HG02970 (cell line): ENCODE data around the gene PITRM1.

Experiments used
- ATAC-seq: cut with Tn5 transposase; IDR thresholded peaks from one replicate; pipeline ENCODE4 v1.9.1; 2021; ENCODE audit warnings: mild to moderate bottlenecking, moderate library complexity, moderate number of reproducible peaks; ENCODE audit not compliant: unreplicated experiment, low FRiP score

Gene PITRM1

GRCh38 chr10:3169673-3170072, 2.9 kb downstream of the PITRM1 start:
- ATAC-seq: no peak

GRCh38 chr10:3169271-3169670, 3.3 kb downstream of the PITRM1 start:
- ATAC-seq: no peak

- ATAC-seq: no peak
These were observed 4.8 kb downstream of the PITRM1 start for GRCh38 chr10:3167611-3168330.

GRCh38 chr10:3166496-3167290, 5.9 kb downstream of the PITRM1 start:
- ATAC-seq: no peak

GRCh38 chr10:3165196-3165595, 7.4 kb downstream of the PITRM1 start:
- no peak for ATAC-seq

- ATAC-seq: no peak
These were observed 8.7 kb downstream of the PITRM1 start for GRCh38 chr10:3163879-3164278.

GRCh38 chr10:3162533-3162932, 10.0 kb downstream of the PITRM1 start:
- ATAC-seq: no peak

GRCh38 chr10:3159152-3159551, 13.4 kb downstream of the PITRM1 start:
- ATAC-seq: no peak

GRCh38 chr10:3154666-3155065, 17.9 kb downstream of the PITRM1 start:
- no peak for ATAC-seq

GRCh38 chr10:3152566-3152935, 20.0 kb downstream of the PITRM1 start:
- ATAC-seq: no peak

- no peak for ATAC-seq
These were observed 20.6 kb downstream of the PITRM1 start for GRCh38 chr10:3151889-3152565.

GRCh38 chr10:3150961-3151360, 21.6 kb downstream of the PITRM1 start:
- no peak for ATAC-seq

- ATAC-seq: no peak
These were observed 22.2 kb downstream of the PITRM1 start for GRCh38 chr10:3150366-3150765.

GRCh38 chr10:3149918-3150317, 22.7 kb downstream of the PITRM1 start:
- ATAC-seq: no peak

- no peak for ATAC-seq
These were observed 23.6 kb downstream of the PITRM1 start for GRCh38 chr10:3148994-3149393.

GRCh38 chr10:3148041-3148440, 24.5 kb downstream of the PITRM1 start:
- no peak for ATAC-seq

GRCh38 chr10:3147117-3147820, 25.3 kb downstream of the PITRM1 start:
- ATAC-seq: no peak

GRCh38 chr10:3146289-3146688, 26.3 kb downstream of the PITRM1 start:
- ATAC-seq: no peak

GRCh38 chr10:3145366-3145765, 27.2 kb downstream of the PITRM1 start:
- no peak for ATAC-seq

GRCh38 chr10:3143791-3144434, 28.7 kb downstream of the PITRM1 start:
- no peak for ATAC-seq
